ENCODE data around the gene GTF3C5. TPM values are rescaled to one million over a fixed set of nuclear protein-coding genes. Genes with fewer than 3 reads are reported as not detected.

Gene GTF3C5
- polyA plus RNA-seq, 1 experiment: 36.4 TPM

DNA sequence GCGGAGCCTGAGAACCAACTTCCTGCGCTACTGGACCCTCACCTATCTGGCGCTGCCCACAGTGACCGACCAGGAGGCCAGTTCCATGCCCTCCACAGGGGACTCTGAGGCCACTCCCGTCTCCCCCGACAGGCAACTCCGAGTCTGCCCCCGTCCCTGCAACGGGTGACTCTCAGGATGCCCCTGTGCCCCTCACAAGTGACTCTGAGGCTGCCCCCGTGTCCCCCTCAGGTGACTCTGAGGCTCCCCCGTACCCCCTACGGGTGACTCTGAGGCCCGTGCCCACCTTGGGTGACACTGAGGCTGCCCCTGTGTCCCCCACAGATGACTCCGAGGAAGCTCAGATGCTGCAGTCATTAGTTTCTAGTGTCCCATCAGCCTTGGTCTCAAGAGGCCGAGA lies 56.1 kb downstream of the GTF3C5 start:
- Histone ChIP-seq H3K9me3 (ENCODE audit: control insufficient read depth, insufficient read depth, low read length) (no peaks in the 10 kb centered on the region), H3K4me3 (ENCODE audit: low read depth, low read length) (no peak overlapping the region), H3K27ac (ENCODE audit: low read depth, low read length) (no peak overlapping the region), H3K27me3 (ENCODE audit: control insufficient read depth, insufficient read depth, low read length) (peaks cover 2% of the 10 kb centered on the region)
- POLR2A ChIA-PET: no interaction called here
- TF ChIP-seq, protein P1, sequence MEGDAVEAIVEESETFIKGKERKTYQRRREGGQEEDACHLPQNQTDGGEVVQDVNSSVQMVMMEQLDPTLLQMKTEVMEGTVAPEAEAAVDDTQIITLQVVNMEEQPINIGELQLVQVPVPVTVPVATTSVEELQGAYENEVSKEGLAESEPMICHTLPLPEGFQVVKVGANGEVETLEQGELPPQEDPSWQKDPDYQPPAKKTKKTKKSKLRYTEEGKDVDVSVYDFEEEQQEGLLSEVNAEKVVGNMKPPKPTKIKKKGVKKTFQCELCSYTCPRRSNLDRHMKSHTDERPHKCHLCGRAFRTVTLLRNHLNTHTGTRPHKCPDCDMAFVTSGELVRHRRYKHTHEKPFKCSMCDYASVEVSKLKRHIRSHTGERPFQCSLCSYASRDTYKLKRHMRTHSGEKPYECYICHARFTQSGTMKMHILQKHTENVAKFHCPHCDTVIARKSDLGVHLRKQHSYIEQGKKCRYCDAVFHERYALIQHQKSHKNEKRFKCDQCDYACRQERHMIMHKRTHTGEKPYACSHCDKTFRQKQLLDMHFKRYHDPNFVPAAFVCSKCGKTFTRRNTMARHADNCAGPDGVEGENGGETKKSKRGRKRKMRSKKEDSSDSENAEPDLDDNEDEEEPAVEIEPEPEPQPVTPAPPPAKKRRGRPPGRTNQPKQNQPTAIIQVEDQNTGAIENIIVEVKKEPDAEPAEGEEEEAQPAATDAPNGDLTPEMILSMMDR (IDR thresholded peaks at IDR 0.05; ENCODE audit: low read depth, low read length): no peak
- CTCF ChIA-PET: no interaction called here
- no peak for DNase-seq (ENCODE audit: low read depth, low spot score)

DNA sequence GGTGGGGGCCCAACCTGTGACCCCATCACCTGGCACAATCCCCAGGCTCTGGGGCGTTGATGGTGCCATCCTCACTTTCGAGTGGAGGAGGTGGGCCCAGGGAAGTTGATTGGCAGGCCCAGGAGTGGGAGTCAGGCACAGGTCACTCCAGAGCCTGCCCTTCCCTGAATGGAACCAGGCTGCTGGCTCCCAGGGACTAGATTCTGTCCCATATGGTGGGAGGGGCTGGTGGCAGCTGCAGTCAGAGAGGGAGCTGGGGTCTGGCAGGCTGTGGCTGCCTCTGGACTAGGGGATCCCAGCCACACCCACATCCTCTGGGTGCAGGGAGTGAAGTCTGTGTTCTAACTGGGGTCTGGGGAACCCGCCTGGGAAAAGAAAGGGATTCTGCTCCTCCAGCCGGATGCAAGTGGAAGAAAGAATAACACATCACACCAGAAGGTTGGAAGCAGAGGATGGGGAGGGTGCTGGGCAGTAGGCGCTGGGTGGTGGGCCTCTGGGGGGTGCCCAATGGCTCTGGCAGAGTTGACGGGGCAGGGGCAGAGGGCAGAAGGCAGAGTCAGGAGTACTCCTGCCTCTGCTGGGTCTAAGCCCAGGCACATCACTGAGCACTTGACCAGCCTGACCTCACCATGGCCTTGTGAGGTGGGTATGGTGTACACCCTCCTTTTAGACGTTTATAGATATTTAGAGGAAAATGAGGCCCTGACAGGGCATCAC lies 56.8 kb downstream of the GTF3C5 start:
- Histone ChIP-seq H3K27ac (ENCODE audit: low read depth, low read length) (no peak overlapping the region), H3K9me3 (ENCODE audit: control insufficient read depth, insufficient read depth, low read length) (no peaks in the 10 kb centered on the region), H3K4me3 (ENCODE audit: low read depth, low read length) (no peak overlapping the region), H3K27me3 (ENCODE audit: control insufficient read depth, insufficient read depth, low read length) (peaks cover 2% of the 10 kb centered on the region)
- no peak for DNase-seq (ENCODE audit: low read depth, low spot score)
- ChIA-PET CTCF (no interaction called here), POLR2A (no interaction called here)
- TF ChIP-seq, protein P1 (IDR thresholded peaks at IDR 0.05; ENCODE audit: low read depth, low read length): no peak

GRCh38 chr9:133088146-133088750 lies 57.5 kb downstream of the GTF3C5 start:
- H3K27ac ChIP-seq (ENCODE audit: low read depth, low read length): no peak overlapping the region
- H3K4me3 ChIP-seq (ENCODE audit: low read depth, low read length): no peak overlapping the region
- ChIA-PET CTCF (no interaction called here), POLR2A (no interaction called here)
- H3K27me3 ChIP-seq (ENCODE audit: control insufficient read depth, insufficient read depth, low read length): peaks cover 2% of the 10 kb centered on the region
- no peaks in the 10 kb centered on the region for H3K9me3 ChIP-seq (ENCODE audit: control insufficient read depth, insufficient read depth, low read length)
- DNase-seq (ENCODE audit: low read depth, low spot score): no peak
- TF ChIP-seq, protein P1 (IDR thresholded peaks at IDR 0.05; ENCODE audit: low read depth, low read length): no peak

DNA sequence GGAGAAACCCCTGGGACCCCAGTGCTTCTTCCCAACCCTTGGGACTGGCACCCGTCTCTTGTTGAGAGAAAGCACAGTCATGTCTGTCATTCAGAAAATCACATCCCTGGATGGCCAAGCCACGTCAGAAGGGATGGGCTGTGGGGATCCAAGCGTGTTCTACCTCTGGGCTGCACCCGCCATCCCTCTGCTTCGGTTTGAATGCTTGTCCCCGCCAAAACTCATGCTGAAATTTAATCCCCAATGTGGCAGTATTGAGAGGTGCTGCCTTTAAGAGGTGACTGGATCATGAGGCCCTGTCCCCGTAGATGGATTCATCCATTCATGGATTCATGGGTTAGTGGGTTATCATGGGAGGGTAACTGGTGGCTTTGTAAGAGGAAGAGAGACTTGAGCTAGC lies 58.0 kb downstream of the GTF3C5 start:
- no peak overlapping the region for H3K4me3 ChIP-seq (ENCODE audit: low read depth, low read length)
- CTCF ChIA-PET: interaction anchor here (2.1 kb wide), 1 partner anchor 56 kb away, joined by 10 read pairs; no protein-coding TSS in a partner anchor
- no peaks in the 10 kb centered on the region for H3K9me3 ChIP-seq (ENCODE audit: control insufficient read depth, insufficient read depth, low read length)
- no peak for DNase-seq (ENCODE audit: low read depth, low spot score)
- peaks cover 2% of the 10 kb centered on the region for H3K27me3 ChIP-seq (ENCODE audit: control insufficient read depth, insufficient read depth, low read length)
- TF ChIP-seq, protein P1 (IDR thresholded peaks at IDR 0.05; ENCODE audit: low read depth, low read length): no peak
- no peak overlapping the region for H3K27ac ChIP-seq (ENCODE audit: low read depth, low read length)
- POLR2A ChIA-PET: no interaction called here

- H3K27me3 ChIP-seq (ENCODE audit: control insufficient read depth, insufficient read depth, low read length): peaks cover 2% of the 10 kb centered on the region
- H3K27ac ChIP-seq (ENCODE audit: low read depth, low read length): no peak overlapping the region
- H3K4me3 ChIP-seq (ENCODE audit: low read depth, low read length): no peak overlapping the region
- TF ChIP-seq, protein P1 (IDR thresholded peaks at IDR 0.05; ENCODE audit: low read depth, low read length): no peak
- DNase-seq (ENCODE audit: low read depth, low spot score): no peak
- H3K9me3 ChIP-seq (ENCODE audit: control insufficient read depth, insufficient read depth, low read length): no peaks in the 10 kb centered on the region
- ChIA-PET CTCF (interaction anchor here (0.7 to 2.1 kb wide), 2 partner anchors 55 to 58 kb away, joined by 3 to 10 read pairs; no protein-coding TSS in a partner anchor), POLR2A (interaction anchor here (0.7 kb wide), 1 partner anchor 329 kb away, joined by 9 read pairs; no protein-coding TSS in a partner anchor)
These were observed 58.5 kb downstream of the GTF3C5 start for GRCh38 chr9:133089271-133089671.
